GM21360 (cell line): Measurements from ENCODE around the gene PJVK.
"Not testable (repeated sequence)": the region's sequence is repeated elsewhere in the genome, so short reads cannot be mapped to it uniquely, and the experiment has no call there.

Source experiments
- ATAC-seq: cut with Tn5 transposase; IDR thresholded peaks from one replicate; pipeline ENCODE4 v1.9.1; 2021; ENCODE audit warnings: mild to moderate bottlenecking, moderate library complexity; ENCODE audit not compliant: unreplicated experiment

The PJVK gene

DNA sequence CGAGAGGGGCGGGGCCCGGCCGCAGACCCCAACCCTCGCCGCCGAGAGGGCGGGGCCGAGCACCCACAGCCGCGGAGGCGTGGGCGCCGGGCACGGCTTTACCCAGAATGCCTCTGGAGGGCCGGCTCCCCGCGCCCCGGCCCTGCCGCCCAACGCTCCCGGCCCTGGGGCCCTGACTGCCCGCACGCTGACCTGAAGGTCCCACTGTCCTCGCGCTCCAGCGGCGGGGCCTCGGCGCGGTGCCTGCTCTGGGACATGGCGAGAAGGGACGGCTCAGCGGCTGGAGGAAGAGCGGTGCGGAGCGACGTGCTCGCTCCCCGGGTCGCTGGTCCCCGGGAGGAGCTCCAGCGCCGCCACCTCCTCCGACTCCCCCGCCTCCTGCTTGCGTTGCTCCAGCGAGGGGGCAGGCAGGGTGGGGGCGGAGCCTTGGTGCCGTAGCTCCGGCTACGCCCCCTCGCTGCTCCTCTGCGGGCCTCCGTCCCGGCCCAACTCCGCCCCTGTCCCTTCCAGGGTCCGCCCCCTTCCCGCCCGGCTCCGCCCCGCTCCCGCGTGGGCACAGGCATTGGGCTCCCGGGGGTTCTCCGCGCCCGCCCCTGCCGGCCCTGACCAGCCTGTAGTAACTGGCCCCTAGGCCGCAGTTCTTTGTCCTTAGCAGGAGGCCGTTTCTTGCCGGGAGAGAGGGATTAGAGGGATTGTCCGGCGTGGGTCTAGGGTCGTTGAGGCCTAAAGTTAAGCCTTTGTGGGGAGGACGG lies at the start of gene PJVK, which contains the start of gene PRKRA:
Gene PJVK, plus strand, starts transcription at position 605 of the 752 bp plus-strand sequence. CDS start 2,032 bp downstream, outside the sequence.
Gene PRKRA, minus strand, starts transcription at position 402 of the 752 bp plus-strand sequence. Its CDS starts 145 bp downstream, at position 257.
- peak; percentile 75 for ATAC-seq

DNA sequence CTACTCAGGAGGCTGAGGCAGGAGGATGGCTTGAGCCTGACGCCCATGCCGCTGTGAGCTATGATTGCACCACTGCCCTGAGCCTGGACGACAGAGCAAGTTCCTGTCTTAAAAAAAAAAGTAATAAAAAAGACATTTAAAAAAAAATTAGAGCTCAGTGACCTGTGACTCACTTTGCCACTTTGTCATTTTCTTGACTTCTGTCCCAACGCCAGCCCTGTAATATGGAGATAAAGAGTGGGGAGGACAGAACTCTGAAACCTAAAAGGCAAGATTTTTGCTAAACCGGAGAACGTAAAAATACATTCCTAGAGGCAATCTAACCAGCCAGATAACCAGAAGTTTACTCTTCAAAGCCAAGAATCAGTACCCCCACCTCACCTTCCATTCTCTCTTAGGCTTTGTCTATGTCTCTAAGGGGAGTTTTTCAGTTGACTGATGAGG lies 49.2 kb upstream of the PJVK start:
- no peak for ATAC-seq

DNA sequence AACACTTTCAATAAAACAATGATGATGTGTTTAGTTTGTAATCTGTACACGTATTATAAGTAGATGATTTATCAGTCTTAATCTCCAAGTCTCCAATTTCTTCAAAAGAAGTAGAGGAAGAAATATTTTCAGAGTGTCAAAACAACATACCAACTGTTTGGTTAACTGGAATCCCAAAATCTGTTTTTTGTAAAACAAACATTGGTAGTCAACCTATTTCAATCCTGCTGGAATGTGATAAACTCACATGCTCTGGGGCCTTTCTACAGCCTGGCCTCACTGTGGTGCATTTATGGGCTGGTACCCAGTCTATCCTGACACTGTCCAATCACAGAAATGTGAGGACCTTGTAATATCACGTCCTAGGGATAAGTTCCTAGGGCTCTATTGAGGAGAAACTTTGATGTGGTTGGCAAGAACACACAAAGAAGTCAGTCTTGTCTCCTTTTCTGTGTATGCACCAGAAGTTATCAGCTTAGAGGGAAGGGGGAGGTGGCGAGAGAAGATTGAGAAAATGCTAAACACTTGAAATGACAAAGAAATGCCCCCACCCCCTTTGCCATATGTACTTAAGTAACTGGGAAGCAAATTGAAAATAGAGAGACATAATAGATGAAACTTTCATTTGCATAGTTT lies 47.4 kb upstream of the PJVK start:
- ATAC-seq = peak; percentile 14

DNA sequence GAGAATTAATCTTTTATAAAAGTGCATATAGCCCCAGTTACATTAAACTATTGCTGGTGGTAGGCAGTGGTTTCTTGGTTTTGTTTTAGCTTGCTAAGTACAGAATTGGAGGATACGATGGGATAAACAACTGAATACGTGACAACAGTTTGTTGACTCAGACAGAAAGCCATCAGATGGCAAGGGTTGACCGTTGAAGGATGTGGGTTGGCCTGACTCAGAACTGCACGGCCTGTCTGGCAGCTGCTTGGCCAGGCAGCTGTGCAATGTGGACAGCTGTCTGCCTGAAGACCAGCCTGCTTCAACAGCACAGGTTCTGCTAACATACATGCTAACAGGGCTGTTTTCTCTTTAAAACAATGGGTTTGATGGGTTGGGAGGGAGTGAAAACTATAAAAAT lies 46.8 kb upstream of the PJVK start:
- peak; percentile 99 for ATAC-seq

DNA sequence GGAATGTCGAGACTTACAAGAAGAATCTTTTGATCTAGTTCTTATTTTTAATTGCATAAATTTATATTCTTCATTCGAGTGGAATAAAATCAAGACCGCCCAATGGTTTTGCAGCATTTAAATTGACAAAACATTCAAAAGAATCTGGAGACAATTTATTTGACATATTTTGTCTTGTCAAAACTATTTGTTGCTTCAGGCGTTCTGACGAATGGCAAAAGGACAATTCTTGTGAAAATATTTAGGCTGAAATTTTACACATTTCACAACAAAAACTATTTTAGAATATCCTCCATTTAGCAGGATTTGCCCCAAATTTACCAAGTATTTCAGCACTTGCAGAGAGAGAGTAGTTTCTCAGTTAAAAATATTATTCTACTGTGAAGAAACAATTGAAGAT lies 41.9 kb upstream of the PJVK start:
- no peak for ATAC-seq

GRCh38 chr2:178412047-178412446 lies 39.1 kb upstream of the PJVK start:
- no peak for ATAC-seq

- not testable (repeated sequence) for ATAC-seq
These were observed 38.7 kb upstream of the PJVK start for GRCh38 chr2:178412453-178412852.

- peak; percentile 66 for ATAC-seq
These were observed 37.5 kb upstream of the PJVK start for GRCh38 chr2:178413472-178414265.

DNA sequence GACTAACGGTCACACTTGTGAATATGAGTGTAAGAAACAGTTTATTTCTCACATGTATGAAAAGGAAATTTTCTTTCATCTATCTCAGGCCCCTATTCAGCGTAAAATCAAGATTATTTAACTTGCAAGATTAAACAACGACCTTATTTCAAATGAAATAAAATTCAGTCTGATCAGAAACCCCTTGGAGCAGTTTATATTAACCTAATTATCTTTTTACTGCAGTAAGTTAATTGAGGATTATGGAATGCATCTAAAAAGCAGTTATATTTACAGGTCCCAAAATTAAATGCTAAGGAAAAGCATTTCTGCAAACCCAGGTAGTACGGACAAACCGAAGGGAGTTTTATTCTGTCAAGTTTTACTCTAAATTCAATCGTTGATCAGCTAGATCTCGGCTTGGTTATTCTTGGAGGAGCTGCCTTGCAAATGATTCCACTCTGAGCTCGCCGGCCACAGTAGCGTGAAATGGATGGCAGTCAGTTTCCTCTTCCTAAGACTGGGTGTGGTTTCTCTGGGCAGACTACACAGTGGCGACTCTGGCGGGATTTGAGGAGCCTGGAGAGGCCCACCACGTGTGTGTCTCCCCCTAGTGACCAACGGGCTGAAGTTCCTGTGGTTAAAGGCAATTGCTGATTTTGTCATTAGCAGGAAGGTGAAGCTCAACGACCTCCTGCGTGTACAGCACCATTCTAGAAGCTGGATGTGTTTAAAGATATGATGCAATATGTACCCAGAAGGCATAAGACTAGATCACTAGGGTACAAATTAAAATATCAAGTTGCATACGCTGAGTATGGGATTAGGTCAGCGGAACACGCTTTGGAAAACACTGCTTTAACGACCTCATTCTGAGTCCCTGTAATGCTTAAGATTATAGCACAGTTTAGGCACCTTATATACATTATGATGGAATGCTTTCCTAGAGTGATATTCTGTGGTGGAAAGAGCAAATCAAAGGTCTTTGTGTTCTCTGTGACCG lies 36.6 kb upstream of the PJVK start:
- ATAC-seq = peak; percentile 84

DNA sequence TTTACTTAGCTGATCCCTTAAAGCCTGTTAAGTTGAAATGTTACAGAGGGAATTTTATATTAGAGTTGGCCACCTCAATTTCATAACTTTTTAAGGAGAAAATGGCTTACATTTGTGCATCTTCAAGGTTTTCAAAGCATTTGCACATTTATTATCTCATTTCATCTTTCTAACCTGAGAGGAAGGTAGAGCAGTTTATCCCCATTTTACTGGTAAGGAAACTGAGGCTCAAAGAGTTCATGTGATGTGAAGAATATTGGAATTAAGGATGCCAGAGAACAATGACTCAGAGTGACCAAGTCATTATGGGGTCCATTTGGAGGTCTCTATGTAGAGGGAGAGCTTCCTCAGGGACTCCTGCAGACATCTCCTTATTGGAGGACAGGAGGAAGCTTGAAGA lies 35.2 kb upstream of the PJVK start:
- ATAC-seq = no peak

DNA sequence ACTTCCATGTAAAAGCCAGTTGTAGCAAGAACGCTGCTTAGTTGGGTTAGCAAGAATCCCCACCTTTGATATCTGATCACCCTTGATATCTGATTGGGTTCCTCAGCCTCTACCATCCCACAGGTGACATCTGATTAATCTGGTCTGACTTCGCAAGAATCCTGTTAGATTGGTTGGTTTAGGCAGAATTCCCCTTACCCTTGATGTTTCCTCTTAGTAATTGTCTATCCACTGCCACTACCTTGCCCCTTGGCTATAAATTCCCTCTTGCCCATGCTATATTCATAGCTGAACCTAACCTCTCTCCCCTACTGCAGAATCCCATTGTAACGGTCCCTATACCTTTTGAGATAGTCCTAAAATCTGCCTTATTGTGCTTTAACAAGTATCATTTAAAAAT lies 33.3 kb upstream of the PJVK start:
- no peak for ATAC-seq

DNA sequence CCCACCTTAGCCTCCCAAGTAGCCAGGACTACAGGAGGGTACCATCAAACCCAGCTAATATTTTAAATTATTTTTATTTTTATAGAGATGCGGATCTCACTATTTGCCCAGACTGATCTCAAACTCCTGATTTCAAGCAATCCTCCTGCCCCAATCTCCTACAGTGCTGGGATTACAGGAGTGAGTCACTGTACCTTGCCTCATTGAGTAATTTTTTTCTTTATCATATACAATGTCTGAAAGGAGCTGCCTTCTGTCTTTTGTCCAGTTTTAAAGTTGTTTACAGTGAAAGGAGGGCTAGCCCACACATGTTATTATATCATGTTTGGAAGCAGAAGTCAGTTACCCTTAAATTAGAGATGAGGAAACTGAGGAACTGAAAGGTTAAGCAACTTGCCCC lies 32.8 kb upstream of the PJVK start:
- ATAC-seq = no peak

GRCh38 chr2:178419123-178419522 lies 32.1 kb upstream of the PJVK start:
- ATAC-seq = no peak

DNA sequence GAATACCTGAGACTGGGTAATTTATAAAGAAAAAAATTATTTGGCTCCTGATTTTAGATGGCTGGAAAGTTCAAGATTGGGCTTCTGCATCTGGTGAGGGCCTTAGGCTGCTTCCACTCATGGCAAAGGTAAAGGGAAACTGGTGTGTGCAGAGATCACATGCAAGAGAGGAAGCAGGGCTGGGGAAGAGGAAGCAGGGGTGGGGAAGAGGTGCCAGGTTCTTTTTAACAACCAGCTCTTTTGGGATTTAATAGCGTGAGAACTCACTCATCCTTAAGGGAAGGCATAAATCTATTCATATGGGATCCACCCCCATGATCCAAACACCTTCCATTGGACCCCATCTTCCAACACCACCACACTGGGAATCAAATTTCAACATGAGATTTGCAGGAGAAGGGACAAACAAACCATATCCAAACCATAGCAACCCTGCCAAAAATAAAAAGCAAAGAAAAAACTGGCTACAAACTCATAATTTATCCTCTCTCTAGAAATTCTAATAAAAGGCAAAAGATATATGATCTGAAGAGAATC lies 30.6 kb upstream of the PJVK start:
- ATAC-seq = no peak

- ATAC-seq = no peak
These were observed 29.1 kb upstream of the PJVK start for GRCh38 chr2:178422097-178422496.

DNA sequence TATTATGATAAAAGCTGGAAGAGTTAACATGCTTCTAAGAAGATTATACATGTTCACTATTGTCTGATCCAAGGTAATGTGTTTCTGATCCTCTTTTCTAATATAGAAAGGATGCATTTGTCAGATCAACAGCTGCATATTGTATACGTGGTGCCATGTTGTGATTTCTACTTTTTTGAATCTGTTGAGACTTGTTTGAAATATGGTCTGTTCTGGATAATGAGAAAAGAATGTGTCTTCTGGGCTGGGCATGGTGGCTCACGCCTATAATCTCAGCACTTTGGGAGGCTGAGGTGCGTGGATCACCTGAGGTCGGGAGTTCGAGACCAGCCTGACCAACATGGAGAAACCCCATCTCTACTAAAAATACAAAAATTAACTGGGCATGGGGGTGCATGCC lies 27.4 kb upstream of the PJVK start:
- not testable (repeated sequence) for ATAC-seq

DNA sequence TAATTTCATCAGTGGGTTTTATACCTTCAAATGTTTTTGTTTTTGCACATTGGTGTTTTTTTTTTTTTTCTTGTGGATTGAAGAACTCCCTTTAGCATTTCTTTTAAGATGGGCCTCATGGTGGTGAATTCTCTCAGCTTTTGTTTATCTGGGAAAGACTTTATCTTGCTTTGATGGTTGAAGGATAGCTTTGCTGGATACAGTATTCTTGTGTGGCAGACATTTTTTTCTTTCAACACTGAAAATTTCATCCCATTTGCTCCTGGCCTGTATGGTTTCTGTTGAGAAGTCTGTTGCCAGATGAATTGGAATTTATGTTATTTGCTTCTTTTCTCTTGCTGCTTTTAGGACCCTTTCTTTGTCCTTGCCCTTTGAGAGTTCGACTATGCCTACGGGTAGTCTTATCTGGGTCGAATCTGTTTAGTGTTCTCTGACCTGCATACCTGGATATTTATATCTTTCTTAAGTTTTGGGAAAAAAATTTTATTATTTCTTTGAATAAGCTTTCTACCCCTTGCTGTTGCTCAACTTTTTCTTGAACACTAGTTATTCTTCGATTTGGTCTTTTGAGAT lies 25.8 kb upstream of the PJVK start:
- ATAC-seq = no peak

- no peak for ATAC-seq
These were observed 24.8 kb upstream of the PJVK start for GRCh38 chr2:178426388-178426787.

GRCh38 chr2:178427458-178427857 lies 23.7 kb upstream of the PJVK start:
- no peak for ATAC-seq

DNA sequence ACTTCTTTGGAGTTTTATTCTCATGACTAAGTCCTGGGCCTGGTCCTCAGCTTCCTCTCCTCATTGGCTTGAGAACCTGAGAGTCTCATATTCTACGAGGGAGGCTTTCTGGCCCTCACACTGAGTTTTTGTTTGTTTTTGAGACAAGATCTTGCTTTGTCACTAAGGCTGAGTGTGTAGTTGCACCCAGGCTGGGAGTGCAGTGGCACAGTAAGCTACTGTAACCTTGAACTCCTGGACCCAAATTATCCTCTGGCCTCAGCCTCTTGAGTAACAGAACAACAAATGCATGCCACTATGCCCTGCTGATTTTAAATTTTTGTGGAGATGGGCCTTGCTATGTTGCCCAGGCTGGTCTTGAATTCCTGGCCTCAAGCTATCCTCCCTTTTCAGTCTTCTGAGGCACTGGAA lies 22.8 kb upstream of the PJVK start:
- ATAC-seq = no peak
